GM19397 (cell line): Measurements from ENCODE around the gene LIMK2.

Experiments
- ATAC-seq: cut with Tn5 transposase; IDR thresholded peaks from one replicate; pipeline ENCODE4 v1.9.1; 2021; ENCODE audit warnings: mild to moderate bottlenecking, moderate library complexity; ENCODE audit not compliant: unreplicated experiment

The LIMK2 gene

GRCh38 chr22:31271026-31271425 lies 58.9 kb downstream of the LIMK2 start:
- ATAC-seq: no peak

DNA sequence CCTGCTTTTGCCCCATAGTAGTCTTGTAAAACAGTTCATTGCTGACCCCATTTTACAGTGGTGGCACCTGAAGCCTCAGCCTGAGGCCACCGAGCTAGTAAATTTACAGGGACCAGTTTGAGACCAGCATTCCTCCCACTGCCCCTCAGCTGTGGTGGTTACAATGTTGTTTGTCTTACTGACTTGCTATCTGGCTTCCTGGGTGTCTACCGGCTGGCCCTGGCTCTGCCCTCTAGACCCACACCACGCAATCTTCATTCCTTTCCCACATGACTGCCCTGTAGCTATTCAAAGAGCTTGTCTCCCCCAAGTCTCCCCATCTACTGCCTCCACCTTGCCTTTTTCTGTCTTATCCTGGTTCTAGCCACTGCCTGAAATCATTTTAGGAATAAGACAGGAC lies 59.4 kb downstream of the LIMK2 start:
- ATAC-seq: no peak

DNA sequence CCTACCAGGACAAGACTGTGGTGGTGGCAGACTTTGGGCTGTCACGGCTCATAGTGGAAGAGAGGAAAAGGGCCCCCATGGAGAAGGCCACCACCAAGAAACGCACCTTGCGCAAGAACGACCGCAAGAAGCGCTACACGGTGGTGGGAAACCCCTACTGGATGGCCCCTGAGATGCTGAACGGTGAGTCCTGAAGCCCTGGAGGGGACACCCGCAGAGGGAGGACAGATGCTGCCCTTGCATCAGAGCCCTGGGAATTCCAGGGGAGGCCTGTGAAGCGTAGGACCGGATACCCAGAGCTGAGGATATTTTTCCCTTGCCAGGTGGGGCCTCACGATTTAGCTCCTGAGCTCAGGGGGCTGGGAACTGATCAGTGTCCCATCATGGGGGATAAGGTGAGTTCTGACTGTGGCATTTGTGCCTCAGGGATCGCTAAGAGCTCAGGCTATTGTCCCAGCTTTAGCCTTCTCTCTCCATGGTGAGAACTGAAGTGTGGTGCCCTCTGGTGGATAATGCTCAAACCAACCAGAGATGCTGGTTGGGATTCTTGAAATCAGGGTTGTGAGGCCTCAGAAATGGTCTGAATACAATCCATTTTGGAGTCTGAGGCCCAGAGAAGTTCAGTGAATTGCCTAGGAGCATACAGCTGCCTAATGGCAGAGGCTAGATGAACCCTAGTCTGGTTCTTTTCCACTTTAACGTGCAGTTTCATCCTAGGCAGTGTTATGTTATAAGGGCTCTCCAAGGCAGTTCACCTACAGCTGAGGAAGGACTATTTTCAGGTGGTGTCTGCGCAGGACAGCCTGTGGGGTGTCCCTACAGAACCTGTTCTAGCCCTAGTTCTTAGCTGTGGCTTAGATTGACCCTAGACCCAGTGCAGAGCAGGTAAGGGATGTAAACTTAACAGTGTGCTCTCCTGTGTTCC lies 60.7 kb downstream of the LIMK2 start:
- ATAC-seq: no peak

GRCh38 chr22:31274017-31274416 lies 61.9 kb downstream of the LIMK2 start:
- no peak for ATAC-seq

GRCh38 chr22:31275018-31275417 lies 62.9 kb downstream of the LIMK2 start:
- ATAC-seq: no peak

DNA sequence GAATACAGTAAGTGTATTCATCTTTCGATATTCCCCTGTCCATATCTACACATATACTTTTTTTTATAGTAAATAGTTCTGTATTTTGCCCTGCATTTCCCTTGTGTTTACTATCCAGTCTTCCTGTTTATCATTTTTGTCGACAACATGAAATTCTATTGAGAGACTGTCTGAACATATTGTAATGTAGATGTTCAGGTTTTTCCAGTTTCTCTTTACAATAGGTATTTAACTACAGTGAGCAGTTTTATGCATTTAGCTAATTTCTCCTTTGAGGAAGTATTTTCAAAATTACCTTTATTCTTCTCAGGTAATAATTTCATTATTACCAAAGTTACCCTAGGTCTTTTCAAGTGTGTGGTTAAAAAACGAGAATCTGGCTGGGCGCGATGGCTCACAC lies 63.5 kb downstream of the LIMK2 start:
- no peak for ATAC-seq

DNA sequence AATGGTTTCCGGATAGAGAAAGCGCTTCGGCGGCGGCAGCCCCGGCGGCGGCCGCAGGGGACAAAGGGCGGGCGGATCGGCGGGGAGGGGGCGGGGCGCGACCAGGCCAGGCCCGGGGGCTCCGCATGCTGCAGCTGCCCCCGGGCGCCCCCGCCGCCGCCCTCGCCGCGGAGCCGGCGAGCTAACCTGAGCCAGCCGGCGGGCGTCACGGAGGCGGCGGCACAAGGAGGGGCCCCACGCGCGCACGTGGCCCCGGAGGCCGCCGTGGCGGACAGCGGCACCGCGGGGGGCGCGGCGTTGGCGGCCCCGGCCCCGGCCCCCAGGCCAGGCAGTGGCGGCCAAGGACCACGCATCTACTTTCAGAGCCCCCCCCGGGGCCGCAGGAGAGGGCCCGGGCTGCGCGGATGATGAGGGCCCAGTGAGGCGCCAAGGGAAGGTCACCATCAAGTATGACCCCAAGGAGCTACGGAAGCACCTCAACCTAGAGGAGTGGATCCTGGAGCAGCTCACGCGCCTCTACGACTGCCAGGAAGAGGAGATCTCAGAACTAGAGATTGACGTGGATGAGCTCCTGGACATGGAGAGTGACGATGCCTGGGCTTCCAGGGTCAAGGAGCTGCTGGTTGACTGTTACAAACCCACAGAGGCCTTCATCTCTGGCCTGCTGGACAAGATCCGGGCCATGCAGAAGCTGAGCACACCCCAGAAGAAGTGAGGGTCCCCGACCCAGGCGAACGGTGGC lies 64.5 kb downstream of the LIMK2 start:
- no peak for ATAC-seq

DNA sequence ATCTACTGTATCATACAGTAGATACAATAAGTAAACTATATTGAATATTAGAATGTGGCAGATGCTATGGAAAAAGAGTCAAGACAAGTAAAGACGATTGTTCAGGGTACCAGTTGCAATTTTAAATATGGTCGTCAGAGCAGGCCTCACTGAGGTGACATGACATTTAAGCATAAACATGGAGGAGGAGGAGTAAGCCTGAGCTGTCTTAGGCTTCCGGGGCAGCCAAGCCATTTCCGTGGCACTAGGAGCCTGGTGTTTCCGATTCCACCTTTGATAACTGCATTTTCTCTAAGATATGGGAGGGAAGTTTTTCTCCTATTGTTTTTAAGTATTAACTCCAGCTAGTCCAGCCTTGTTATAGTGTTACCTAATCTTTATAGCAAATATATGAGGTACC lies 65.6 kb downstream of the LIMK2 start:
- no peak for ATAC-seq

- ATAC-seq: no peak
Observed at GRCh38 chr22:31278151-31278621, 66.1 kb downstream of the LIMK2 start.

DNA sequence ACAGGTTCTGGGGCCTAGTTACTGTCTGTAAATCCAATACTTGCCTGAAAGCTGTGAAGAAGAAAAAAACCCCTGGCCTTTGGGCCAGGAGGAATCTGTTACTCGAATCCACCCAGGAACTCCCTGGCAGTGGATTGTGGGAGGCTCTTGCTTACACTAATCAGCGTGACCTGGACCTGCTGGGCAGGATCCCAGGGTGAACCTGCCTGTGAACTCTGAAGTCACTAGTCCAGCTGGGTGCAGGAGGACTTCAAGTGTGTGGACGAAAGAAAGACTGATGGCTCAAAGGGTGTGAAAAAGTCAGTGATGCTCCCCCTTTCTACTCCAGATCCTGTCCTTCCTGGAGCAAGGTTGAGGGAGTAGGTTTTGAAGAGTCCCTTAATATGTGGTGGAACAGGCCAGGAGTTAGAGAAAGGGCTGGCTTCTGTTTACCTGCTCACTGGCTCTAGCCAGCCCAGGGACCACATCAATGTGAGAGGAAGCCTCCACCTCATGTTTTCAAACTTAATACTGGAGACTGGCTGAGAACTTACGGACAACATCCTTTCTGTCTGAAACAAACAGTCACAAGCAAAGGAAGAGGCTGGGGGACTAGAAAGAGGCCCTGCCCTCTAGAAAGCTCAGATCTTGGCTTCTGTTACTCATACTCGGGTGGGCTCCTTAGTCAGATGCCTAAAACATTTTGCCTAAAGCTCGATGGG lies 66.7 kb downstream of the LIMK2 start:
- ATAC-seq: no peak

DNA sequence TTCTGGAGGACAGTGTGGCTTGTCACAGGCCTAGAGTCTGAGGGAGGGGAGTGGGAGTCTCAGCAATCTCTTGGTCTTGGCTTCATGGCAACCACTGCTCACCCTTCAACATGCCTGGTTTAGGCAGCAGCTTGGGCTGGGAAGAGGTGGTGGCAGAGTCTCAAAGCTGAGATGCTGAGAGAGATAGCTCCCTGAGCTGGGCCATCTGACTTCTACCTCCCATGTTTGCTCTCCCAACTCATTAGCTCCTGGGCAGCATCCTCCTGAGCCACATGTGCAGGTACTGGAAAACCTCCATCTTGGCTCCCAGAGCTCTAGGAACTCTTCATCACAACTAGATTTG lies 67.2 kb downstream of the LIMK2 start:
- ATAC-seq: no peak

- ATAC-seq: no peak
Observed at GRCh38 chr22:31279821-31280505, 67.9 kb downstream of the LIMK2 start.

GRCh38 chr22:31281733-31282132 lies 69.6 kb downstream of the LIMK2 start:
- ATAC-seq: no peak

- no peak for ATAC-seq
Observed at GRCh38 chr22:31282748-31283468, 70.8 kb downstream of the LIMK2 start.

GRCh38 chr22:31284281-31285155 lies 72.4 kb downstream of the LIMK2 start:
- no peak for ATAC-seq

GRCh38 chr22:31286360-31287255 lies 74.5 kb downstream of the LIMK2 start:
- ATAC-seq: no peak

DNA sequence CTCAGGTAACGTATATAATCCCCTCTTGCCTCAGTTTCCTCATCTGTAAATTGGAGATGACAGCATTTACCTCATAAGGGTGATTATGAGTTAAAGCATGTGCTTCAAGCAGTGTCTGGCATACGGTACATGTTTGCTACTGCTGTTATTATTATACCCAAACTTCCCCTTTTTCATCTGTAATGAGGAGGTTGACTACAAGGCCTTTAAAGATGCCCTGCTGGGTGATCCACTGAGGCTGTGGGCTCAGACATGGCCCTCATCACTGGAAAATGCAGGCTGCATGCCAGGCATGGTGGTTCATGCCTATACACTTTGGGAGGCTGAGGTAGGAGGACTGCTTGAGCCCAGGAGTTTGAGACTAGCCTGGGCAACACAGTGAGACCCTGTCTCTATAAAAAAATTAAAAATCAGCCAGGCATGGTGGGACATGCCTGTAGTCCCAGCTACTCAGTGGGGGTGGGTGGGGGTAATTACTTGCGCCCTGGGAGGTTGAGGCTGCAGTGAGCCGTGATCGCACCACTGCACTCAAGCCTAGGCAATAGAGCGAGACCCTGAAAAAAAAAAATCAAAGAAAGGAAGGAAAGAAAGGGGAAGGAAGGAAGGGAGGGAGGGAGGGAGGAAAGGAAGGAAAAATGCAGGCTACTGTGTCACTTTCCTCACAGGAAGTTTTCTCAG lies 75.9 kb downstream of the LIMK2 start:
- no peak for ATAC-seq
